GM12892 (cell line): ENCODE data around the gene BABAM2.

Experiments used
- DNase-seq: peaks from one replicate; pipeline ENCODE4 v3.0.0; 2011; ENCODE audit not compliant: insufficient read length
- FAIRE-seq: peaks from 2 replicates; lab custom pipeline; 2011; peaks lifted over from hg19 to GRCh38; lab: Jason Lieb, UNC
- POLR2A ChIP-seq: IDR thresholded peaks from 2 replicates; pipeline ENCODE4 v1.6.1; 2011; ENCODE audit warnings: low read depth, low read length, control low read depth
- POLR2AphosphoS5 ChIP-seq: IDR thresholded peaks from 2 replicates; pipeline ENCODE4 v1.6.1; 2011; ENCODE audit warnings: low read depth, low read length, control low read depth
- TAF1 ChIP-seq: IDR thresholded peaks from 2 replicates; pipeline ENCODE4 v1.6.1; 2011; ENCODE audit warnings: low read depth, mild to moderate bottlenecking, control low read depth, low read length, borderline replicate concordance

BABAM2 gene

DNA sequence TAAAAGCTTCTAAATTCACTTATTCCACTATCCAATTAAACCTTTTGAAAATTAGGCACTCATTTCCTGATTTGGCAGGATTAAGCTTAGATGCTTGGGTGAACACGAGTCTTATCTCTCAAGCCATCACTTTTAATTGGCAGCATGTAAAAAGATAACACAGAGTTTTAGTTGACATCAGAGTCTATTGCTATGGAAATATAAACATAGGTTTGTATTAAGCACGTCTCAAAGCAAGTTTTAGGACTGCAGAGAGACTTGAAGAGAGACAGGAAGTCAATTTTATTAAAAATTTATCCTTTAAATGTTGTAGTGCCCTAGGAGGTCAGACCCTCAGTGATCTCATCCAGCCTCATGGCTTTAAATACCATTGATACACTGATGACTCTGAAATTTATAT lies 5.9 kb upstream of the BABAM2 start:
- TF ChIP-seq POLR2A (no peak), POLR2AphosphoS5 (no peak), TAF1 (no peak)
- FAIRE-seq: no peak
- DNase-seq: no peak

DNA sequence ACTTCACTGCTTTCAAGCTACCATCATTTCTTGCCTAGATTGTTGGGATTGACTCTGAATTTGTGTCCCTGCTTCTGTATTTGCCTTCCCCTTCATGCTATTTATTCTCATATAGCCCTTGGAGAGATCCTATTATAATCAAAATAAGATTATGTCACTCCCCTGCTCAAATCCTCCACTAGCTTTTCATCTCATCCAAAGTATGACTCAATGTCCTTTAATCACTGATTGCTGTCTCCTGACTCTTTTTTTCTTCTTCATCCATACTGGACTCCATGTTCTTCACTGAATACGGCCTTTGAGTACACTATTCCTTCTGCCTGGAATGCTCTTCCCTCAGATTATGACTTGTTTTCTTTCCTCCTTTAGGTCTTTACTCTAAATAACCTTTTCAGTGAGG lies 5.3 kb upstream of the BABAM2 start:
- FAIRE-seq (no peak), DNase-seq (no peak)
- TF ChIP-seq POLR2AphosphoS5 (no peak), POLR2A (no peak), TAF1 (no peak)

DNA sequence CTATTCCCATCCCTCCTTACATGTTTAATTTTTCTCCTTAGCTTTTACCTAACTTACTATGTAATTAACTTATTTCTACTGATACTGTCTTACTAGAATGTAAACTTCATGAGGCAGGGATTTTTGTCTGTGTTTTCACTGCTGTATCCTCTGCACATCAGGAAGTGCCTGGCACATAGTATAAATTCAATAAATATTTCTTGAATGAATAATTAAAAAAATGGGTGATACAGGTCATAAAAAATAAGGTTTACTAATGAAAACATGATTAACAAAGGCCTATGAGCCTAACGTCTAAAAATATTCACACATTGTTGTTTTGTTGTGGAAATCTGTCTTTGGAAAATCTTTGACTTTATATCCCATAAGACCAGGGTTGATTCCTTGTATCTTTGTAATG lies 4.9 kb upstream of the BABAM2 start:
- DNase-seq (no peak), FAIRE-seq (no peak)
- no peak for TF ChIP-seq POLR2AphosphoS5
- no peak for TF ChIP-seq TAF1
- TF ChIP-seq POLR2A: no peak

DNA sequence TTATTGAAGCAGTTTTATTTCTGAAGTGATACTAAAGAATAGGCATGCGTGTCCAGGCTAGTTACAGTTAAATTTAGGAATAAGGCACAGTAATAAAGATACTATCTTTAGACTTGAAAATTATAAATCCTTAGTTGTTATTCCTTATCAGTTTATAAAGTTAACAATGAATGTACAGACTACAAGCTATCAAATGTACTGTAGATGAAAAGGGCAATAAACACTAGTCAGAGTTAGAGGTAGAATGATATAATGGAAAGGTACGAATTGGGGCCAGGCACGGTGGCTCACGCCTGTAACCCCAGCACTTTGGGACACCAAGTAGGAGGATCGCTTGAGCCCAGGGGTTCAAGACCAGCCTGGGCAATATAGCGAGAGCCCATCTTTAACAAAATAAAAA lies 4.2 kb upstream of the BABAM2 start:
- DNase-seq: no peak
- no peak for TF ChIP-seq POLR2A
- TF ChIP-seq POLR2AphosphoS5: no peak
- TF ChIP-seq TAF1: no peak
- FAIRE-seq: no peak

DNA sequence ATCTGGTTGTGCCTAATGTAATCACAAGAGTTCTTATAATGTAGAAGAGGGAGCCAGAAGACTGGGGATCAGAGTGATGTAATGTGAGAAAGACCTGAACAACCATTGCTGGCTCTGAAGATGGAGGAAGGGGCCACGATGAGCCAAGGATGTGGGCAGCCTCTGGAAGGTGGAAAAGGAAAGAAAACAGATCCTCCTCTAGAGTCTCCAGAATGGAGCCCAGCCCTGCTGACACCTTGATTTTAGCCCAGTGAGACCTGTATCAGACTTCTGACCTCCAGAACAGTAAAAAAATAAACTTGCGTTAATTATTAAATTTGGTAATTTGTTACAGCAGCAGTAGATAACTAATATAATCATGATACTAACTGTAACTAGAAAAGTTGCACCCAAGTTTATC lies 3.4 kb upstream of the BABAM2 start:
- no peak for TF ChIP-seq POLR2A
- no peak for TF ChIP-seq TAF1
- TF ChIP-seq POLR2AphosphoS5: no peak
- no peak for DNase-seq
- FAIRE-seq: no peak

DNA sequence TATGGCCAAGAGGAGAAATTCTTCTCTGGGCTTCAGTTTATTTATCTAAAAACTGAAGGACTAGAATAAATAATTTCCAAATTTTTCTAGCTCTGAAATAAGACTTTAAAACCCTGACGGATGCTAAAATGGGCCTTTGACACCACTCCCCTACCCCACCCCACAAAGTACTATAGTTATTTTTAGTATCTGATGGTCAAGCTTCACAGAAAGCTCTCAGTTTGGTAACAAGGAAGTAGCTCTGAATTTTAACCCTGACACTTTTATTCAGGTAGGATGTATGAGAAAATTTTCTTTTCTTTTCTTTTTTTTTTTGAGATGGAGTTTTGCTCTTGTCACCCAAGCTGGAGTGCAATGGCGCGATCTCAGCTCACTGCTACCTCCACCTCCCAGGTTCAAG lies 2.7 kb upstream of the BABAM2 start:
- no peak for FAIRE-seq
- TF ChIP-seq POLR2AphosphoS5: no peak
- no peak for TF ChIP-seq POLR2A
- no peak for TF ChIP-seq TAF1

DNA sequence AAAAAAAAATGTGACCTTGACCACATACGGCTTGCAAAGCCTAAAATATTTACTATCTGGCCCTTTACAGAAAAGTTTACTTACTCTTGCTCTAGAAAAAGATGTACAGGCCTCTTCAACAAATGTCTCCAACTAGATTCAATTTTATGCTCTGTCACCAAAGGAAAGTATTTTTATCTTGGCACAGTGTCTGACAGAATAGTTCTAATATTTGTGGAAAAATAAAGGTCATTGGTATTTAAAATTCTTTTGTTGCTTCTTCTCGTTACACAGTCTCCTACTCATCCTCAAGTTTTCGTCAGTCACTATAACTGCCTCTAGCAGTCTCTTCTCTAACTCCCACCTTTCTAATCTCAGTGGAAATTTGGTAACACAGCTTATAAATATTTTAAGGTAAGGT lies 1.7 kb upstream of the BABAM2 start:
- DNase-seq (no peak), FAIRE-seq (no peak)
- no peak for TF ChIP-seq POLR2A
- TF ChIP-seq POLR2AphosphoS5: no peak
- no peak for TF ChIP-seq TAF1

More for the DNA sequence above, 2.7 kb upstream of the BABAM2 start:
- no peak for DNase-seq

DNA sequence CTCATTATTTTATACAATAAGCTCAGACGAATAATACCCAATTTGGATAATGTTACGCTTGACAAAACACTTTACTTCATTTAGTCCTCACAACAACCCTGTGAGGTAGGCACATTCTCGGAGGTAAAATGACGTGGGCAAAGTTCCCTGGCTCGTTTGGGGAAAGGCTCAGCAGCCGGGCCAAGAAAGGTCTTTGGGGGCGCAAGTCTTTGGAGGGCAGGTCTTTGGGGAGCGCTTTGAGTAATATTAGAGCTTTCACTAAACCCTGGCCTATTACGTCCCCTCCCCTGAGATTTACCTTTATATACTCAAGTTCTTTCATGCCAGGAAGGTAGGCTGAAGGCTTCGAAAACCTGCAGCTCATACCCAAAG lies 769 bp upstream of the BABAM2 start:
- no peak for FAIRE-seq
- DNase-seq: no peak
- TF ChIP-seq POLR2A (no peak), TAF1 (no peak), POLR2AphosphoS5 (no peak)

DNA sequence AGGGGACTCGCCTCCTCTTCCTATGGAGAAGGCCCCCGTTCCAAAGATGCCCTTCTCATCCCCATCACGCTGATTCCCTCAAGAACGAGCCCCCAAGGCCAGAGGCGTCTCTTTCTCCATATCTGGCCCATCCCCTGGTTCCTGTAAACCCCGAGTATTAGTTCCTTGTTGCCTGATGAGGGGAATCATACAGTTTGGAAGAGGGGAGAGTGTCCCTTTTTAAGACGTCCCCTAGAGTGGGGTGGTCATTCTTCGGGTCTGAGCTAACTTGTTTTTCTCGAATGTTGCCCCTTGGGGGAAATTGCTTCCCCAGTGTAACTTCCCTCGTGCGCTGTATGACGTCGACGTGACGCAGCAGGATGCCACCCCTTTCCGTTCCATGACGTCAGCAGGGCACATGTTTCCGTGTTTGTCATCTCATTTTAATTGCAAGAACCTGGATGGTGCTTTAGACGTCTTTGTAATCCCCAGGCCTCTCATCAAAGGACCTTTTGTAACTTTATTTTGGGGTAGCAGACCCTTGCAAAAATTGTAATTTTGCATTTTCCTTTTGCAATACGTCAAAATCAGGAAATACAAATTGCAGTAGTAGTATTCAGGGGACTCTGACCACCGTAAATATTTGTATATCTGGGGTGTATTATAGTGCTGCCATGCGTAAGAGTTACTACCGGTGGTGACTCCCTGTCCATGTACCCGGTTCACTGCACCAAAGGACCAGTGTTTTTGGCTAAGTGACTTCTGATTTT lies 569 bp downstream of the BABAM2 start:
- peak; percentile 90 for FAIRE-seq
- no peak for TF ChIP-seq POLR2A
- TF ChIP-seq POLR2AphosphoS5: 0 out of 2 replicates have a peak, but pooled peaks have one; percentile 22
- peak; percentile 41 for DNase-seq

DNA sequence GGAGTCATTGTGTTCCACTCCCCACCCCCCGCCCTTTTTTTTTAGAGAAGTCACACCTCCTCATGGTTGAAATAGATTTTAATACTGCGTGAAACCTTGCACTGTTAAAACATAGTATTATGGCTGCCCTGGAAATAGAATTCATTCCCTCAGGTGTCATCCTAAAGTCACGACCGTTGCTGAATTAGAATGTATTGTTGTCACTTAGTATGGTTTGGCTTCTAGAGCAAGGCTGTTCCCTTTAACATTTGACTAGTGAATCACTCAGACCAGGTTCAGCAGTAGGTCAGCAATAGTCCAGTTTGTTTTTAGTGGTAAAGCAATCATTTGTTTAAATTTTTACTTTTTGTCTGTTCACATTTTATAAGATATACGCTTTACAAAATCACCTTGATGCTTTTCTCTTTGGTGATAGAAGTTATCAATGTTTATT lies 1.2 kb downstream of the BABAM2 start:
- DNase-seq (no peak), FAIRE-seq (no peak)

DNA sequence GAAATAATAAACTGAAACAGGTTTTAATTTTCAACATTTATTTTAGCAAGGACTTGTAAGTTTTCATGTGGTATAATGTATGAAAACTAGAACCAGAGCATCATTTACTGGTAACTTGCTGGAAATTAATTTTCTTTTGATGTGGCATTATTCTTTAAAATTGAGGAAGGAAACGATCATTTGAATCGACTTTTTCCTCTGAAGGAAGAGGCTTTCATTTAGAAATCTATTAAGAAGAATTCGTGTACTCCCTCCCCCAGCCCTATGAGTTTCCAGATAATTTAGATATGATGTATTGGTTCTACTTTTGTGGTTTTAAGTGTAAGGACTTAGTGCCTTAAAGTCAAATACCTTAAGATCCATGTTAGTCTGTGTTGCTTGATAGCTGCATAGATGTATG lies 2.5 kb downstream of the BABAM2 start:
- TF ChIP-seq TAF1 (no peak), POLR2AphosphoS5 (no peak), POLR2A (no peak)
- FAIRE-seq: no peak
- DNase-seq: no peak

More for the DNA sequence above, 1.2 kb downstream of the BABAM2 start:
- TF ChIP-seq POLR2AphosphoS5: no peak
- TF ChIP-seq TAF1: no peak
- no peak for TF ChIP-seq POLR2A

DNA sequence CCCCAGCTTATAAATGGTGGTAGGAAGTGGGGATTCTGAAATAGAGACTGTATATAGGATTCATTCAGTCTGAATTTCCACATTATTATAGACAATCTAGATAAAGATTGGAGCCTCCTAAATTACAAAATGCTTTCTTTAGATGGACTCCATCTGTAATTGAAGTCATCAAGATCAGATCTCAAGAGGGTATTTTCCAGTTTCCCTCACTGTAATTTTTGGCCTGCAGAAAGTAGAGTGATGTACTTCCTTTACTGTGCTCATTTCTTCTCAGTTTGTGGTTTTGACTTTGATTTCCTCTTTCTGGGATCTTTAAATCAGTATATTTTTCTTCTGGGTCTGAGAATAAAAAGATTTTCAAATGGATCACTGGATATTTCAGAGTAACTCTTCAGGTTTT lies 7.2 kb downstream of the BABAM2 start:
- DNase-seq (no peak), FAIRE-seq (no peak)
- TF ChIP-seq POLR2AphosphoS5 (no peak), TAF1 (no peak), POLR2A (no peak)

DNA sequence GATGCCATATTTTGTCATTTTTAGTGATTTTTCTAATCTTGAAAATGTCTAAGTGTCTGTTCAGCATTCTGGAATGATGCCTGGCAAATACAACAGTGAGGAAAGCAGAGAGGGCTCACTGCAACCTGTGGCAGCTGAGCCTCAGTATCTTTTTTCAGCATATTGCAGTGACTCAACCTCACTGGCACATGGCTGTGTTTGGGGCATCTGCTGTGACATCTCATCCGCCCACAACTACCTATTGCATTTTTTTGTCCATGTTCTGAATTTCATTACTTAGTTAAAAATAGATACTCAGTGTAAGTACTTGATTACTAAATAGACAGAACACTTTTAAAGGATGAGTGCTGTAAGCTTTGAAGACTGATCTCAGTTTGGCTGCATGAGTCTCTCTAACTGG lies 10.7 kb downstream of the BABAM2 start:
- no peak for FAIRE-seq
- TF ChIP-seq TAF1 (no peak), POLR2A (no peak), POLR2AphosphoS5 (no peak)
- DNase-seq: no peak
